ENCODE data around the gene B3GNT3. TPM values are rescaled to one million over a fixed set of nuclear protein-coding genes. Genes with fewer than 3 reads are reported as not detected.

B3GNT3 gene
- total RNA-seq, 1 experiment from 2014 or later = 0.06 TPM

GRCh38 chr19:17834350-17835181 is 39.6 kb downstream of the B3GNT3 start:
- no peak for DNase-seq (ENCODE audit: low read depth)

- DNase-seq (ENCODE audit: low read depth) = no peak
Measured at GRCh38 chr19:17835182-17836006, 40.5 kb downstream of the B3GNT3 start.

- no peak for DNase-seq (ENCODE audit: low read depth)
Measured at GRCh38 chr19:17836530-17836929, 41.6 kb downstream of the B3GNT3 start.

- DNase-seq (ENCODE audit: low read depth) = no peak
Measured at GRCh38 chr19:17837972-17838371, 43.0 kb downstream of the B3GNT3 start.

GRCh38 chr19:17840019-17840418 is 45.1 kb downstream of the B3GNT3 start:
- no peak for DNase-seq (ENCODE audit: low read depth)

GRCh38 chr19:17841371-17841809 is 46.5 kb downstream of the B3GNT3 start:
- DNase-seq (ENCODE audit: low read depth) = no peak

GRCh38 chr19:17841810-17842662 is 47.1 kb downstream of the B3GNT3 start:
- peak; percentile 88 for DNase-seq (ENCODE audit: low read depth)

GRCh38 chr19:17842663-17843291 is 47.8 kb downstream of the B3GNT3 start:
- no peak for DNase-seq (ENCODE audit: low read depth)

GRCh38 chr19:17843292-17843827 is 48.4 kb downstream of the B3GNT3 start:
- no peak for DNase-seq (ENCODE audit: low read depth)

GRCh38 chr19:17843908-17844490 is 49.1 kb downstream of the B3GNT3 start:
- DNase-seq (ENCODE audit: low read depth) = no peak

GRCh38 chr19:17846146-17846545 is 51.2 kb downstream of the B3GNT3 start:
- no peak for DNase-seq (ENCODE audit: low read depth)

GRCh38 chr19:17847538-17848366 is 52.8 kb downstream of the B3GNT3 start, which contains the start of gene JAK3:
JAK3 (minus strand) TSS chr19:17847982; CDS start chr19:17844417, 3,565 bp downstream.
- peak; percentile 63 for DNase-seq (ENCODE audit: low read depth)

GRCh38 chr19:17848595-17849292 is 53.8 kb downstream of the B3GNT3 start:
- DNase-seq (ENCODE audit: low read depth) = no peak

GRCh38 chr19:17854061-17854460 is 59.1 kb downstream of the B3GNT3 start:
- DNase-seq (ENCODE audit: low read depth) = no peak

GRCh38 chr19:17855280-17856152 is 60.6 kb downstream of the B3GNT3 start:
- DNase-seq (ENCODE audit: low read depth) = peak; percentile 86

- DNase-seq (ENCODE audit: low read depth) = peak; percentile 100
Measured at GRCh38 chr19:17859533-17860330, 64.8 kb downstream of the B3GNT3 start, which contains the start of gene RPL18A. RPL18A (plus strand) TSS chr19:17859910; CDS start chr19:17859957, 47 bp downstream.
